HG03045 (cell line): ENCODE measurements around the gene KDM5B.
"Not testable (repeated sequence)": the region's sequence is repeated elsewhere in the genome, so short reads cannot be mapped to it uniquely, and the experiment has no call there.

Experiments used
- ATAC-seq: cut with Tn5 transposase; IDR thresholded peaks from one replicate; pipeline ENCODE4 v1.9.1; 2021; ENCODE audit warnings: mild to moderate bottlenecking, moderate library complexity; ENCODE audit not compliant: unreplicated experiment

Gene KDM5B

DNA sequence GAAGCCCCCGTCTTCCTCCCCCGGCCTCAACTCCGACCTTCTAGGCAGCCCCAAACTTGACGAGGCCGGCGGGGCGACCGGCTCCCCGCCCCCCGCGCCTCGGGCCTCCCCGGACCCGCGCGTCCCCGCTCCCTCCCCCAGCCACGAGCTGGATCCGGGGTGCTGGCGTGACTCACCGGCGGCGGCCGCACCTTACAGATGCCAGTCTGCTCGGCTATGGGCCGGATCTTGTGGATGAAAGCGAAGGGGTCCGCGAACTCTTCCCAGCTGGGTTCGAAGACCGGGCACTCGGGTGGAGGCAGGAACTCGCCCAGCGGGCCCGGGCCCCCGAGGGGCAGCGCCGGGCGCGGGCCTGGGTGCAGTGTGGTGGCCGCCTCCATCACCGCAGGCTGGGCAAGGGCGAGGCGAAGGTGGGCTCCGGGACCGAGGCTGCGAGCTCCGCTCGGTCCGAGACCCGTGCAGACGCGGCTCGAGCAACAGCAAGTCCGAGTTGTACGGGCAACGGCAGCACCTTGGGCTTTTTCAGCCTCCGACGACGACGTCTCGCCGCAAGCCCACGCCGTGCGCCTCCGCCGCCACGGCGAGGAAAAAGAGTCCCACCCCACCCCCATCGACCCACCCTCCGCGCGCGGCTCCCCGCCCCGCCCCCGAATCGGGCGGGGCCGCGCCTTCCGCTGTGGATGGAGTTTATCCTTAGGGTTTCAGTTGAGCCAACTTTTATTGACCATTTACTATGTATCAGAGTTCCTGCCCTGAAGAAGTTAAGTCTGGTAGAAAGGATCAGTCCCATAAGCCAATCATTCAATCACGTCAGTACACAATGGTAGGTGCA lies at the start of gene KDM5B:
TSS of gene KDM5B (minus strand) at position 496 of the 832 bp plus-strand sequence. CDS start at position 380, 116 bp downstream.
- ATAC-seq = no peak

- ATAC-seq = no peak
Observed at GRCh38 chr1:202857136-202857610, 49.0 kb upstream of the KDM5B start.

GRCh38 chr1:202856014-202856413 lies 47.8 kb upstream of the KDM5B start:
- ATAC-seq = no peak

- no peak for ATAC-seq
Observed at GRCh38 chr1:202854787-202855186, 46.6 kb upstream of the KDM5B start.

DNA sequence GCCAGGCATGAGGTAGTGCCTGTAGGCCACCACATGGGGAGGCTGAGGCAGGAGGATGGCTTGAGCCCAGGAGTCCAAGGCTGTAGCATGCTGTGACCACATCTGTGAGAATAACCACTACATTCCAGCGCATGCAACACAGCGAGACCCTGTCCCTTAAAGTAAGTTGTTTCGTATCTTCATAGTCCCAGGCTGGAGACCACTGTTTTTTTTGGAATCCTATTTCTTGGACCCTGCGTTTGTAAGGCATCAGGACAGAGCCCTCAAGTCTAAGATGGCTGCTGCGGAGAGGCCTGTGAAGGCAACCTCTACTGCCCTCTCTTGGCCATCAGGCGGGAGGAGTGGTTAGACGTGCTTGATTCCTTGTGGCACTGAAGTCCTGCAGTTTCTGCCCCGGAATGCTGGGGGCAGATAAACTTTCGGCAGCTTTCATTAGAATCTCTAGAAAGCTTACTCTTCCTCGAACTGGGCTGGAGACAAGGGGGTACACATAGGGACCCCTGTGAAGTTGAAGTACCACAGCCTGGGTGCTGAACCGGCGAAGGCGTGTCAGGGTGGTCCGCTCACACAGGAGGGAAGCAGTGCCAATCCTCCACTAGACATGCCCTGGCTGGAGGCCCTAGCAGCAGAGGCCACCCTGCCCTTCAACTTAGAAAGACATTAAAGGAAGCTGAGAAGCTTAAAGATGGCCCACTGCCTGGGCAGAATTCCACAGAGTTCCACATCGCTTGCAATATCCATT lies 44.1 kb upstream of the KDM5B start:
- no peak for ATAC-seq

DNA sequence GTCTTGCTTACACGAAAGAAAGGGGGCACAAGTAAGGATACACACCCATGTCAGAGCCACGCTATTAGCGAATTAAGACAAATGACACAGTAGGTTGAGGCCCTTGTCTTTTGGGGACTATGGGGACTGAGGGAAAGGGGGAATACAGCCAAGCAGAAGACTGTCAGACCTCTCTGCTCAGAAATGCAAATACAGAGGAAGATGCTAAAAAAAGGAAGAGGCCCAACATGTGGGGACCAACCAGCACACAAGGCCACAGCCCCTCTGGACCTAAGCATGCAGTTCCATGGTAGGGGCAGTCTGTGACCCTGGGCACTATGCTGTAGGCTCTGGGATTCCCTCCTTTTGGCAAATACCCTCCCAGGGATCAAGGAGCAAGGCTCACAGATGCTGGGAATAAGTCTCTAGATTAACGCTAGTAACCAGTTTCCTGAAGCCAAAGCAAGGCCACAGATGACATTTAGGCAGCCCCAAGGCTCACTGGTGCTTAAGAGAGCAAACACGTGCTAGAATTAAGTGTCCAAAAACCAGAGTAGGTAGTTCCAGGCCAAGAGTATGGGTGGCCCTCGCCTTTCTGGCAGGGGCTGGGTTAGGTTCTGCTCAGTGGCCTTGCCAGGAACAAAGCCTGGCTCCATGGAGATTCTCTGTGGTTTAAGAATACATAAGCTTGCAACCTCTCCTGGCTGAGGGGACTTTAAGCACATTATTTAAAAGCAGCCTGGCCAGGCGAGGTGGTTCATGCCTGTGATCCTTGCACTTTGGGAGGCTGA lies 42.6 kb upstream of the KDM5B start:
- ATAC-seq = no peak

GRCh38 chr1:202848191-202848542 lies 39.9 kb upstream of the KDM5B start:
- ATAC-seq = peak; percentile 87

GRCh38 chr1:202844935-202845334 lies 36.7 kb upstream of the KDM5B start:
- no peak for ATAC-seq

DNA sequence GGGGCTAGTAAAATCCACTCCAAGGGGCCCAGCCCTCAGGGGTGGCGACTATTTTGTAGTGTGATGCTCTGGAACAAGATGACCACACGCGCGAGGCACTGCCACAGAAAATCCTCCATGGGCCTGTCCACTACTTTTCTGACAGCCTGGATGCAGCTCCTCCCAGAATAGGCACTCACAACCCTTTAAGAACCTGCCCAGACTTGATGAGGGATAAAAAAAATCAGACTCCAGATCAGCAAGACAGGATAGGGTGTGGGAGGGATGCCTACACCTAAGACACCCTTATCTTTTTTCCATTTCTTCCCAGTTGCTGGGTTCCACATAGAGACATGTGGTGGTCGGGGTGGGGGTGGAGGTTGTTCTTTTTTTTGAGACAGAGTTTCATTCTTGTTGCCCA lies 36.0 kb upstream of the KDM5B start:
- no peak for ATAC-seq

DNA sequence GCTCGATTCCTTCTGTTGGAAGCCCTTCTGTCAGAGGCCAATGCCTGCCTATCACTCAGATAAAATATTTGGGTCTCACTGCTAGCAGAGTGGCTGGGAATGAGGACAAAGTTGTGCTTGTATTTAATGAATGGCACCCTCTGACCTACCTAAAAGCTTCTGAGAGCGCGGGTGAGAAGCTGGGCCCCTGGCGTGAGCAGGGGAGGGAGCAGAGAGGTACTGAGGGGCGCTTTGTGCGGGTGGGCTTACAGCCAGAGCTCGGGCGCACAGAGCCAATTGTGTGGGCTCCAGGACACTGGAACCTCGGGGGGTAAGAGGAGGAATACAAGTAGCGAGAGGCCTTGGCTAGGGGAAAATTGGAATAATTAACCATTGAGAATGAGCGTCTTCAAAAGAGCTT lies 34.9 kb upstream of the KDM5B start:
- no peak for ATAC-seq

DNA sequence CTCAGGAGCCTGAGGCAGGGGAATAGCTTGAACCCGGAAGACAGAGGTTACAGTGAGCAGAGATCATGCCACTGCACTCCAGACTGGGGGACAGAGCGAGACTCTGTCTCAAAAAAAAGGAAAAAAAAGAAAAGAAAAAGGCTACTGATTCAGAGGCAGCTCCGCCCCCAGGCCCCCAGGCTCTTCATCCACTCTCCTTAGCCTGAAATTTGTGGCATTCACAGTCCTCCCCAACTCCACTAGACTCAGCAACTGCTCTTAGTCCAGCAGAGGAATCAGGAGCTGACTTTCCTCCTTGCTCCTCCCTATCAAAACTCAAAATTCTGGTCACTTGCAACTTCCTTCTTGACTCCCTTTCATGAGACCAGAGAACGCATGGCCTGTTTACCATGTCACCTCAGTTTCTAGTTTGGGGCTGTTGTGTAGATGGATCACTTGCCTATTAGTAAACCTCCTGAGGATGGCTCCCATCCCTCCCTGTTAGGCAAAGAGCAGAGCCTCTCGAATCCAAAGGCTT lies 29.6 kb upstream of the KDM5B start:
- no peak for ATAC-seq

- ATAC-seq = no peak
Observed at GRCh38 chr1:202836623-202837403, 28.6 kb upstream of the KDM5B start.

DNA sequence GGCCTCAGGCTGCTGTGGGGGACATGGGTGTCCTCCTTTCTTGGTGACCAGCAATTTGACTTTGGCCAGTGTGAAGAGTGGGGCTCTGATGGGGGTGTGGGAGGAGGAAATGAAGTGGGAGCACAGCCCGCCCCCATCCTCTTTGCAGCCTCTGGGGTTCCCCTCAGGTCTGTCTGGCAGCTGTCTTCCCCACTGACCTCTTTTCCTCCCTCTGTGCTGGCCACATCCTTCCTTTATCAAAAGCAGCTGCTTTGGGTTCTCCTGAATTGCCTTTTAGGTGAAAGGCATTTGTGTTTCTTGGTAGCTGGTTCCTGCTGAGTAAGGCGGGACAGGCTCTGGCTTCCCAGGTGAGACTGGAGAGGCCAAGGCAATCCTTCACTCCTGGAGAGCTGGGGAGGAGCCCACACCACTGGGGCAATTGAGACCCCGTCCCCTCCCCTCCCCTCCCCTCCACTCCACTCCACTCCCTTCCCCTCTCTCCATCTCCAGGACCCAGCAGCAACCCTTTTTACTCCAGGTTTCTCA lies 27.4 kb upstream of the KDM5B start:
- ATAC-seq = no peak

DNA sequence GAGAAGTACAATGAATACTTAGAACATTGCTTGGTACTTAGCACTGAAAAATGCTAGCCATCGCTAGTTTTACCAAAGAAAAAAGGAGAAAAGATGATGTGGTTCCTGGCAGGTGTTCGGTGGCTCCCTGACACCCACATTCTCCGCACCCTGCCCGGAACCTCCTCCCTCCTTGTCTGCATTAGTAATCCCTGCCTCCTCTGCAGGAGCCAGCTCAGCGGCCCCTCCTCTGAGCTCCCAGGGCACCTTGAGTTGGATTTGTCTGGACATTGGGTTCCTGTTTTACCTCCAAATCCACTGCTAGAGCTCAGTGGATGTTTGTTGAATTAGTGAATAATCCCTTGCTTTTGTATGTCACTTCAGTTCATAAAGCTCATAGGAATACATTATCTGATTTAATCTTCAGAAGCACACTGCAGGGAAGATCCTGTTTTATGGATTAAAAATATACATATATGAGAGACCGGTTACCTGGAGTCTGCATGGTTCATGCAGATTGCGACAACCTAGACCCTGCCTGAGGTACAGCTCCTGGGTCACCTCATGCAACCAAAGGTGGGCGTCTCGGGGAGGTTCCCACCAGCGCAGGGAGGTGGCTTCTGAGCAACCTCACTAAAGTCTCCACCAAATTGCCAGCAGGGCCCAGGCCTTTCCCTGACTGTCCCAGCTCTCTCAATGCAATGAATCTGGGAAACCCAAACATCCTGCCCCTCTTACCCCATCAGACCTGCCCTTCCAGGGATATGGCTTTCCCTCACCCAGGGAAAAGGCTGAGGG lies 26.7 kb upstream of the KDM5B start:
- ATAC-seq = no peak

GRCh38 chr1:202831906-202832305 lies 23.7 kb upstream of the KDM5B start:
- no peak for ATAC-seq

DNA sequence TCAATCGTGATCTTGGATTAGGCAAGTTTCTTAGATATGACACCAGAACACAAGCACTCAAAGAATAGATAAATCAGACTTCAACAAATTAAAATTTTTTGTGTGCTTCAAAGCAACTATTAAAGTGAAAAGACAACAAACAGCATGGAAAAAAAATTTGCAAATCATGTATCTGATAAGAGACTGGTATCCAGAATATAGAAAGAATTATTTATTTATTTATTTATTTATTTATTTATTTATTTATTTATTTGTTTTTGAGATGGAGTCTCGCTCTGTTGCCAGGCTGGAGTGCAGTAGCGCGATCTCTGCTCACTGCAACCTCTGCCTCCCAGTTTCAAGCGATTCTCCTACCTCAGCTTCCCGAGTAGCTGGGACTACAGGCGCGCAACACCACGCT lies 21.0 kb upstream of the KDM5B start:
- ATAC-seq = not testable (repeated sequence)

DNA sequence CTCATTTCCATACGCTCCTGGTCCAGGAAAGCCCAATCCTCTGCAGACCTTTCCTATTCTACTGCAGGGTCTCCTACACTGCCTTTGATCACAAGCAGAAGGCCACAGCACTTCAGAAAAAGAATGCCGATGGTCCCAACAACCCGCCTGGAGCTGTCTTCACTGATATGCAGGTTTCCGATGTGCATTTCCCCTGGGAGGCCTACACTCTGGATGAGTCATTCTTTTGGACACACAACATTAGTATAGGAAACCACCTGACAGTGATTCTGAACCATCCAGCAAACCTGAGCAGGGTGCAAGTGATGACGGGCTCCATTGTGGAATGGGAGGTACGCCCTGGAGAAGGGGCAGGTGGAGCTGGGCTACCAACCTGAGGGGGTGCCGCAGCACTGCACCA lies 17.5 kb upstream of the KDM5B start:
- ATAC-seq = no peak

DNA sequence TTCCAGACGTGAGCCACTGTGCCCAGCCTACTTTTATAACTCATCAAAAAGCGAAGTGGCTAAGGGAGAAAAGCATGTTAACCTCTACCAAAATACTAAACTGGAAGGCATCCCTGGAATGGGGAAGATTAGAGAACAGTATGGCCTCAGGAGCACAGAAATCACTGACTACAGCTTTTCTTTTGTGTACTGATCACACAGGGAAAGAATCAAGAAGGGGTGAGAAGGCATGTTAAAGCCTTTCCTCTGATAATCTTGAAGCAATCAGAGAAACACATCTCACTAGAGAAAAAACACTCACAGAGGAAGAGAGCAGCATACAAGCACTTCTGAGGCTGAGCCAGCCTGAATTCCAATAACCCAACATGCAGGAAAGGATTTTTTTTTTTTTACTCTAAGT lies 13.2 kb upstream of the KDM5B start:
- no peak for ATAC-seq

GRCh38 chr1:202818819-202819218 lies 10.6 kb upstream of the KDM5B start:
- ATAC-seq = no peak
